MM.1S (cell line): Measurements from ENCODE around the gene LASP1NB.

Experiments used
- CTCF ChIP-seq: fragments of 300-600 bp; sonication (generic); IDR thresholded peaks from 2 replicates; pipeline ENCODE4 v1.5.1; 2016; ENCODE audit warnings: antibody characterized with exemption, low read length, mixed read lengths
- EZH2 ChIP-seq: fragments of 300-600 bp; sonication (generic); optimal IDR thresholded peaks from 2 replicates; pipeline ENCODE3; 2017; ENCODE audit warnings: low read depth, mild to moderate bottlenecking, antibody characterized with exemption, low read length, mixed read lengths
- EZH2phosphoT487 ChIP-seq: fragments of 300-600 bp; sonication (generic); IDR thresholded peaks from 2 replicates; pipeline ENCODE4 v1.6.1; 2018; ENCODE audit warnings: antibody characterized with exemption, low read length

GRCh38 chr17:38960402-38960801, 35.0 kb downstream of the LASP1NB start:
- no peak for TF ChIP-seq CTCF
- TF ChIP-seq EZH2, result no peak
- no peak for TF ChIP-seq EZH2phosphoT487
